ENCODE results near the gene OSBPL1A. TPM values are rescaled to one million over a fixed set of nuclear protein-coding genes. Genes with fewer than 3 reads are reported as not detected.

Gene OSBPL1A
- total RNA-seq, 2 donors from 2014 or later, result 29.7 to 36.9 TPM

- no peak for DNase-seq
- 90% methylated on average over 2 of the region's 2 CpGs; no CpG with 5 or more reads in 1 of the 2 experiments for WGBS, 2 experiments (ENCODE audit: insufficient coverage in 1 of 2, insufficient read length in 1 of 2)
- Mint-ChIP-seq H3K27me3 (ENCODE audit: insufficient read depth) (peaks cover 6% of the 10 kb centered on the region), H3K36me3 (ENCODE audit: low read depth) (peaks cover 10% of the 10 kb centered on the region), H3K27ac (no peak overlapping the region), H3K9me3 (no peaks in the 10 kb centered on the region), H3K4me3 (no peak overlapping the region), H3K4me1 (peaks cover 17% of the 10 kb centered on the region)
- H3K9me3 ChIP-seq (ENCODE audit: control insufficient read depth, low read length), result no peaks in the 10 kb centered on the region
- H3K4me1 ChIP-seq (ENCODE audit: control insufficient read depth, insufficient read depth, low read length), result peaks cover 6% of the 10 kb centered on the region
- no peak overlapping the region for H3K9ac ChIP-seq (ENCODE audit: extremely low read depth, low read length, poor library complexity, severe bottlenecking)
- H3K27ac ChIP-seq (ENCODE audit: low read depth, low read length), result no peak overlapping the region
- H3K27me3 ChIP-seq (ENCODE audit: control insufficient read depth, insufficient read depth, low read length, poor library complexity, severe bottlenecking), result peaks cover 24% of the 10 kb centered on the region
- H3K36me3 ChIP-seq (ENCODE audit: control insufficient read depth, insufficient read depth, low read length), result no peaks in the 10 kb centered on the region
- H3K4me3 ChIP-seq (ENCODE audit: low read length), result peak overlapping the region; percentile 28
- TF ChIP-seq CTCF (conservative IDR thresholded peaks at IDR 0.05), result no peak
These were observed 215.8 kb downstream of the OSBPL1A start for GRCh38 chr18:24181806-24182205.

GRCh38 chr18:24180048-24180447 lies 217.6 kb downstream of the OSBPL1A start:
- no peak overlapping the region for H3K4me3 Mint-ChIP-seq
- Histone ChIP-seq H3K36me3 (ENCODE audit: control insufficient read depth, insufficient read depth, low read length) (no peaks in the 10 kb centered on the region), H3K4me1 (ENCODE audit: control insufficient read depth, insufficient read depth, low read length) (peaks cover 11% of the 10 kb centered on the region), H3K27ac (ENCODE audit: low read depth, low read length) (no peak overlapping the region), H3K9ac (ENCODE audit: extremely low read depth, low read length, poor library complexity, severe bottlenecking) (no peak overlapping the region), H3K4me3 (ENCODE audit: low read length) (no peak overlapping the region), H3K9me3 (ENCODE audit: control insufficient read depth, low read length) (no peaks in the 10 kb centered on the region), H3K27me3 (ENCODE audit: control insufficient read depth, insufficient read depth, low read length, poor library complexity, severe bottlenecking) (peaks cover 24% of the 10 kb centered on the region)
- no peak for TF ChIP-seq CTCF (conservative IDR thresholded peaks at IDR 0.05)
- WGBS, 2 experiments (ENCODE audit: insufficient coverage in 1 of 2, insufficient read length in 1 of 2), result no CpG with 5 or more reads among the region's 1 CpG
- no peak overlapping the region for H3K27ac Mint-ChIP-seq
- DNase-seq, result no peak
- H3K27me3 Mint-ChIP-seq (ENCODE audit: insufficient read depth), result peaks cover 6% of the 10 kb centered on the region
- peaks cover 22% of the 10 kb centered on the region for H3K4me1 Mint-ChIP-seq
- peaks cover 9% of the 10 kb centered on the region for H3K36me3 Mint-ChIP-seq (ENCODE audit: low read depth)
- H3K9me3 Mint-ChIP-seq, result no peaks in the 10 kb centered on the region

- 64 to 87% methylated on average over 2 to 3 of the region's 5 CpGs for WGBS, 2 experiments (ENCODE audit: insufficient coverage in 1 of 2, insufficient read length in 1 of 2)
- Mint-ChIP-seq H3K36me3 (ENCODE audit: low read depth) (peaks cover 15% of the 10 kb centered on the region), H3K4me3 (no peak overlapping the region), H3K27ac (peak overlapping the region; percentile 67), H3K4me1 (peaks cover 26% of the 10 kb centered on the region), H3K9me3 (no peaks in the 10 kb centered on the region), H3K27me3 (ENCODE audit: insufficient read depth) (peaks cover 6% of the 10 kb centered on the region)
- Histone ChIP-seq H3K36me3 (ENCODE audit: control insufficient read depth, insufficient read depth, low read length) (no peaks in the 10 kb centered on the region), H3K4me3 (ENCODE audit: low read length) (no peak overlapping the region), H3K27ac (ENCODE audit: low read depth, low read length) (no peak overlapping the region), H3K9me3 (ENCODE audit: control insufficient read depth, low read length) (no peaks in the 10 kb centered on the region), H3K9ac (ENCODE audit: extremely low read depth, low read length, poor library complexity, severe bottlenecking) (no peak overlapping the region), H3K27me3 (ENCODE audit: control insufficient read depth, insufficient read depth, low read length, poor library complexity, severe bottlenecking) (peaks cover 19% of the 10 kb centered on the region), H3K4me1 (ENCODE audit: control insufficient read depth, insufficient read depth, low read length) (peaks cover 11% of the 10 kb centered on the region)
- no peak for DNase-seq
- no peak for TF ChIP-seq CTCF (conservative IDR thresholded peaks at IDR 0.05)
These were observed 220.0 kb downstream of the OSBPL1A start for GRCh38 chr18:24177499-24178133.
